IMR-90 (cell line): ENCODE results near the gene GNAT1. TPM values are rescaled to one million over a fixed set of nuclear protein-coding genes. Genes with fewer than 3 reads are reported as not detected.

ENCODE experiments used
- ATAC-seq: fragments of 200-7000 bp; cut with Tn5 transposase; 2 replicates; pipeline ENCODE4 v1.9.1; 2020; ENCODE audit warnings: low read depth, mild to moderate bottlenecking, moderate library complexity
- BruUV-seq: library from RNA; stranded (reverse); fragments of 400-500 nt; replicated peaks from 2 replicates; lab custom pipeline; 2021; lab: Mats Ljungman, UMichigan
- CTCF ChIA-PET: fragments of 300-600 bp; formaldehyde crosslinking; extraction: SDS; loops from one replicate; lab custom pipeline; 2021; ENCODE audit warnings: antibody characterized with exemption; lab: Yijun Ruan, JAX
- POLR2A ChIA-PET: fragments of 300-600 bp; sonication (Branson Sonifier 250); formaldehyde crosslinking; loops from one replicate; lab custom pipeline; 2022; ENCODE audit warnings: antibody characterized with exemption; ENCODE audit not compliant: unreplicated experiment; lab: Charles Lee
- DNase-seq: peaks from one replicate; pipeline ENCODE4 v3.0.0; 2013
- H2AFZ ChIP-seq: replicated peaks from 2 replicates; pipeline ENCODE3; 2013; ENCODE audit warnings: low read length, mild to moderate bottlenecking; ENCODE audit not compliant: poor library complexity
- H2AK5ac ChIP-seq: 2 replicates; pipeline ENCODE4 v1.6.1; 2013; ENCODE audit warnings: low read depth, low read length, inconsistent platforms
- H2AK9ac ChIP-seq: replicated peaks from 2 replicates; pipeline ENCODE3; 2013; ENCODE audit warnings: mild to moderate bottlenecking, low read depth, low read length, moderate library complexity; ENCODE audit not compliant: poor library complexity
- H2BK120ac ChIP-seq: 2 replicates; pipeline ENCODE4 v1.6.1; 2013; ENCODE audit warnings: low read depth, low read length, inconsistent platforms
- H2BK15ac ChIP-seq: 3 replicates; pipeline ENCODE4 v1.6.1; 2013; ENCODE audit warnings: low read depth, low read length, inconsistent platforms
- H2BK20ac ChIP-seq: 2 replicates; pipeline ENCODE4 v1.6.1; 2013; ENCODE audit warnings: low read depth, mild to moderate bottlenecking, inconsistent platforms, low read length, moderate library complexity
- H2BK5ac ChIP-seq: 2 replicates; pipeline ENCODE4 v1.6.1; 2013; ENCODE audit warnings: mild to moderate bottlenecking, low read depth, low read length, inconsistent platforms; ENCODE audit not compliant: poor library complexity, severe bottlenecking
- H3K14ac ChIP-seq: replicated peaks from 2 replicates; pipeline ENCODE4 v1.6.1; 2013; ENCODE audit warnings: low read depth, low read length, inconsistent platforms
- H3K18ac ChIP-seq: 2 replicates; pipeline ENCODE4 v1.6.1; 2013; ENCODE audit warnings: low read depth, low read length, control low read depth
- H3K23ac ChIP-seq: 2 replicates; pipeline ENCODE4 v1.6.1; 2013; ENCODE audit warnings: low read depth, low read length, inconsistent platforms
- H3K27ac ChIP-seq: 2 replicates; pipeline ENCODE4 v1.5.1; 2013; ENCODE audit warnings: mild to moderate bottlenecking, control low read depth, low read length; ENCODE audit not compliant: insufficient read depth
- H3K27me3 ChIP-seq: 2 replicates; pipeline ENCODE4 v1.6.1; 2013; ENCODE audit warnings: low read length; ENCODE audit not compliant: control insufficient read depth, insufficient read depth
- H3K36me3 ChIP-seq: 2 replicates; pipeline ENCODE4 v1.6.1; 2013; ENCODE audit warnings: low read length, mixed read lengths; ENCODE audit not compliant: control insufficient read depth, insufficient read depth
- H3K4ac ChIP-seq: 2 replicates; pipeline ENCODE4 v1.6.1; 2013; ENCODE audit warnings: low read depth, low read length, inconsistent platforms
- H3K4me1 ChIP-seq: 2 replicates; pipeline ENCODE4 v1.6.1; 2013; ENCODE audit warnings: low read length, mixed read lengths; ENCODE audit not compliant: control insufficient read depth, insufficient read depth
- H3K4me2 ChIP-seq: 2 replicates; pipeline ENCODE4 v1.6.1; 2013; ENCODE audit warnings: low read depth, mild to moderate bottlenecking, control low read depth, low read length, moderate library complexity
- H3K4me3 ChIP-seq: 2 replicates; pipeline ENCODE4 v1.5.1; 2013; ENCODE audit warnings: low read depth, mild to moderate bottlenecking, control low read depth, low read length, moderate library complexity; ENCODE audit not compliant: insufficient read depth
- H3K56ac ChIP-seq: 2 replicates; pipeline ENCODE4 v1.6.1; 2013; ENCODE audit warnings: low read length, inconsistent platforms; ENCODE audit not compliant: insufficient read depth; ENCODE audit errors: extremely low read depth
- H3K79me1 ChIP-seq, 2 experiments: 2 replicates each; pipeline ENCODE4 v1.6.1; 2013; ENCODE audit warnings: low read length in 2 of 2, inconsistent platforms in 1 of 2, low read depth in 1 of 2
- H3K9ac ChIP-seq: 2 replicates; pipeline ENCODE4 v1.6.1; 2013; ENCODE audit warnings: low read depth, low read length, control low read depth
- H3K9me1 ChIP-seq: 2 replicates; pipeline ENCODE4 v1.6.1; 2013; ENCODE audit warnings: low read length, inconsistent platforms; ENCODE audit not compliant: insufficient read depth
- H3K9me3 ChIP-seq: 2 replicates; pipeline ENCODE4 v1.6.1; 2013; ENCODE audit warnings: low read length; ENCODE audit not compliant: control insufficient read depth, insufficient read depth
- H4K20me1 ChIP-seq: 2 replicates; pipeline ENCODE4 v1.6.1; 2013; ENCODE audit warnings: low read length, inconsistent platforms; ENCODE audit not compliant: insufficient read depth
- H4K5ac ChIP-seq: 2 replicates; pipeline ENCODE4 v1.6.1; 2013; ENCODE audit warnings: mild to moderate bottlenecking, low read depth, low read length, control low read depth
- H4K8ac ChIP-seq, 2 experiments: 2 replicates each; pipeline ENCODE4 v1.6.1; 2013; ENCODE audit warnings: low read depth in 2 of 2, low read length in 2 of 2, control low read depth in 1 of 2, inconsistent platforms in 1 of 2
- H4K91ac ChIP-seq: 2 replicates; pipeline ENCODE4 v1.6.1; 2013; ENCODE audit warnings: low read depth, low read length, inconsistent platforms; ENCODE audit not compliant: insufficient read depth
- BHLHE40 ChIP-seq: fragments of 150-350 bp; IDR thresholded peaks from 2 replicates; pipeline ENCODE4 v1.6.1; 2016; ENCODE audit warnings: mild to moderate bottlenecking, low read depth, low read length
- FOS ChIP-seq: fragments of 150-350 bp; IDR thresholded peaks from 2 replicates; pipeline ENCODE4 v1.6.1; 2016; ENCODE audit warnings: low read depth, low read length
- MAZ ChIP-seq: IDR thresholded peaks from 2 replicates; pipeline ENCODE4 v1.6.1; 2012; ENCODE audit warnings: low read depth, mild to moderate bottlenecking, low read length, improper control_type of control experiment, moderate library complexity, borderline replicate concordance
- MXI1 ChIP-seq: IDR thresholded peaks from 2 replicates; pipeline ENCODE4 v1.6.1; 2012; ENCODE audit warnings: low read depth, mild to moderate bottlenecking, low read length, moderate library complexity, borderline replicate concordance
- NFE2L2 ChIP-seq: fragments of 150-350 bp; IDR thresholded peaks from 2 replicates; pipeline ENCODE4 v1.6.1; 2016; ENCODE audit warnings: low read depth, mild to moderate bottlenecking, low read length
- POLR2A ChIP-seq: IDR thresholded peaks from 2 replicates; pipeline ENCODE4 v1.6.1; 2012; ENCODE audit warnings: mild to moderate bottlenecking, low read depth, low read length
- RCOR1 ChIP-seq: IDR thresholded peaks from 2 replicates; pipeline ENCODE4 v1.6.1; 2012; ENCODE audit warnings: mild to moderate bottlenecking, low read length, improper control_type of control experiment; ENCODE audit not compliant: insufficient replicate concordance
- WGBS, 2 experiments: methylation state at CpG; one replicate each; pipeline versions ENCODE4 v1.1.5 to v1.1.7; 2013; ENCODE audit warnings: missing lambda C conversion rate in 2 of 2; ENCODE audit not compliant: insufficient read length in 1 of 2; ENCODE audit errors: extremely low coverage in 2 of 2; 5-methylcytosine and 5-hydroxymethylcytosine counted together
- dilution Hi-C: fragments of 300-500 bp; cut with HindIII; formaldehyde crosslinking; loops from one replicate; pipeline ENCODE4 v1.14.3; 2018; ENCODE audit warnings: low sequenced_read_pairs; ENCODE audit not compliant: unreplicated experiment
- in situ Hi-C: fragments of 300-500 bp; cut with MboI; formaldehyde crosslinking; loops from 3 replicates; pipeline ENCODE4 v1.14.3; 2019; ENCODE audit warnings: low sequenced_read_pairs, inconsistent platforms, mixed read lengths
- intact Hi-C: fragments of 100-400 bp; cut with micrococcal nuclease; formaldehyde crosslinking; loops from 2 replicates; pipeline ENCODE4 v1.10.0; 2022
- polyA plus RNA-seq, 3 experiments: library from polyadenylated mRNA; depleted of rRNA; stranded (reverse); fragments of >200 nt; gene quantifications; 2 replicates each; pipeline ENCODE4 v1.2.3, GENCODE V29; 2012; ENCODE audit warnings: low replicate concordance in 1 of 3
- total RNA-seq: library from RNA; depleted of rRNA; stranded (reverse); fragments of >200 nt; gene quantifications from 2 replicates; pipeline ENCODE4 v1.2.3, GENCODE V29; 2012
- TF ChIP-seq, protein P1 (sequence below): fragments of 150-350 bp; IDR thresholded peaks from 2 replicates; pipeline ENCODE4 v1.6.1; 2016; ENCODE audit warnings: low read depth, mild to moderate bottlenecking, low read length, moderate library complexity, borderline replicate concordance
- TF ChIP-seq, protein P2 (sequence below): fragments of 150-350 bp; IDR thresholded peaks from 2 replicates; pipeline ENCODE4 v1.6.1; 2017; ENCODE audit warnings: mild to moderate bottlenecking, antibody characterized with exemption, low read length, low read depth

The GNAT1 gene
- total and polyA plus RNA-seq, 2 of the 4 experiments (the other 2 are of a cell fraction) = not detected

DNA sequence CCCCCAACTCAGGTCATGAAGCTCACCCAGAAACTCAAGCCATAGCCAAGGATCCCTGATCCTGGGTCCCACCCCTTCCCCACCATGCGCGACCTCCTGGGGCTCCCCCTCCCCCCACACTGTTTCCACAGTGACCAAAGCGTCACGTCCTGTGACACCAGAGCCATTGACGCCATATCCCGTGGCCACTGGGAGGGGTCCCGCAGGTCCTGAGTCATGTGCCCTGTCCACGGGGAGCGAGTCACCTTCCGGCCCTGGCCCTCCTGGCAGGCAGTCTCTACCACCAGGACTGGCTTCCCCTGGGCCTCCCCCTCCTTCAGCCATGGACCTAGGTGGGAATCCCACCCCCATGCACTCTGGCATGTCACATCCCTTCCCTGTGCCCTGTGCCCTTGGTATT, 20.7 kb upstream of the GNAT1 start:
- Histone ChIP-seq H3K14ac (peak overlapping the region; percentile 83), H3K79me1 (peaks cover 9 to 77% of the 10 kb centered on the region in 2 experiments), H2AFZ (peak overlapping the region; percentile 73), H3K56ac (peak overlapping the region; percentile 18; the same call in 1 of the 2 replicates), H3K4me1 (peaks cover 35% of the 10 kb centered on the region), H4K8ac (peak overlapping the region; percentile 85 to 99), H3K9me3 (no peaks in the 10 kb centered on the region), H2BK15ac (peak overlapping the region; percentile 94; the same call in 2 of the 3 replicates), H2BK5ac (peak overlapping the region; percentile 97), H3K18ac (peak overlapping the region; percentile 81; the same call in 1 of the 2 replicates), H2BK20ac (peak overlapping the region; percentile 89), H4K20me1 (no peaks in the 10 kb centered on the region; the same call in 1 of the 2 replicates), H4K5ac (peak overlapping the region; percentile 93), H3K4me3 (no peak overlapping the region), H3K36me3 (peaks cover 18% of the 10 kb centered on the region), H3K27ac (peak overlapping the region; percentile 65), H4K91ac (peak overlapping the region; percentile 94), H3K23ac (peak overlapping the region; percentile 76; the same call in 1 of the 2 replicates), H2AK9ac (peak overlapping the region; percentile 97), H3K27me3 (no peaks in the 10 kb centered on the region), H3K4me2 (peak overlapping the region; percentile 18; the same call in 1 of the 2 replicates), H3K4ac (peak overlapping the region; percentile 90), H2AK5ac (peak overlapping the region; percentile 98), H3K9me1 (peaks cover 29% of the 10 kb centered on the region), H2BK120ac (peak overlapping the region; percentile 93), H3K9ac (no peak overlapping the region)
- no TSS peak for BruUV-seq
- peak; percentile 90 for DNase-seq
- CTCF ChIA-PET = no interaction called here
- TF ChIP-seq FOS (peak; percentile 76), BHLHE40 (peak; percentile 56; the same call in 1 of the 2 replicates), POLR2A (0 out of 2 replicates have a peak, but pooled peaks have one; percentile 30), MXI1 (peak; percentile 47; the same call in 1 of the 2 replicates), NFE2L2 (0 out of 2 replicates have a peak, but pooled peaks have one; percentile 13), MAZ (0 out of 2 replicates have a peak, but pooled peaks have one; percentile 27), RCOR1 (no peak)
- TF ChIP-seq, protein P1, sequence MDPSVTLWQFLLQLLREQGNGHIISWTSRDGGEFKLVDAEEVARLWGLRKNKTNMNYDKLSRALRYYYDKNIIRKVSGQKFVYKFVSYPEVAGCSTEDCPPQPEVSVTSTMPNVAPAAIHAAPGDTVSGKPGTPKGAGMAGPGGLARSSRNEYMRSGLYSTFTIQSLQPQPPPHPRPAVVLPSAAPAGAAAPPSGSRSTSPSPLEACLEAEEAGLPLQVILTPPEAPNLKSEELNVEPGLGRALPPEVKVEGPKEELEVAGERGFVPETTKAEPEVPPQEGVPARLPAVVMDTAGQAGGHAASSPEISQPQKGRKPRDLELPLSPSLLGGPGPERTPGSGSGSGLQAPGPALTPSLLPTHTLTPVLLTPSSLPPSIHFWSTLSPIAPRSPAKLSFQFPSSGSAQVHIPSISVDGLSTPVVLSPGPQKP = no peak
- TF ChIP-seq, protein P2, sequence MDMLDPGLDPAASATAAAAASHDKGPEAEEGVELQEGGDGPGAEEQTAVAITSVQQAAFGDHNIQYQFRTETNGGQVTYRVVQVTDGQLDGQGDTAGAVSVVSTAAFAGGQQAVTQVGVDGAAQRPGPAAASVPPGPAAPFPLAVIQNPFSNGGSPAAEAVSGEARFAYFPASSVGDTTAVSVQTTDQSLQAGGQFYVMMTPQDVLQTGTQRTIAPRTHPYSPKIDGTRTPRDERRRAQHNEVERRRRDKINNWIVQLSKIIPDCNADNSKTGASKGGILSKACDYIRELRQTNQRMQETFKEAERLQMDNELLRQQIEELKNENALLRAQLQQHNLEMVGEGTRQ = peak; percentile 92
- in situ Hi-C loops (no loop called here), intact Hi-C loops (no loop called here), dilution Hi-C loops (no loop called here)
- peak; percentile 46; the same call in 1 of the 2 replicates for ATAC-seq
- no CpG with 5 or more reads among the region's 10 CpGs for WGBS, 2 experiments
- POLR2A ChIA-PET = no interaction called here
